Right atrium auricular region (tissue), 2 donors: Measurements from ENCODE around the gene HSPBP1. TPM values are rescaled to one million over a fixed set of nuclear protein-coding genes. Genes with fewer than 3 reads are reported as not detected.

Experiments
- DNase-seq: peaks from one replicate; pipeline ENCODE4 v3.0.0-alpha.2; 2019; ENCODE audit warnings: low spot score
- H3K27ac ChIP-seq, 2 donors: fragments of 200-600 bp; sonication (generic); 1 replicate in 1 of 2; 2 replicates in 1 of 2; pipeline ENCODE4 v1.5.1; 2016 to 2019
- H3K27me3 ChIP-seq, 2 donors: fragments of 200-600 bp; sonication (generic); one replicate each; pipeline versions ENCODE4 v1.5.1 to v1.6.0; 2017 to 2019
- H3K36me3 ChIP-seq: fragments of 200-600 bp; sonication (generic); one replicate; pipeline ENCODE4 v1.5.1; 2016
- H3K4me1 ChIP-seq, 2 donors: fragments of 200-600 bp; sonication (generic); one replicate each; pipeline versions ENCODE4 v1.5.1 to v1.6.0; 2017 to 2019
- H3K4me3 ChIP-seq, 2 donors: fragments of 200-600 bp; sonication (generic); 1 replicate in 1 of 2; 2 replicates in 1 of 2; pipeline ENCODE4 v1.5.1; 2017 to 2019; ENCODE audit warnings: mild to moderate bottlenecking in 1 of 2, moderate library complexity in 1 of 2
- H3K9me3 ChIP-seq, 2 donors: fragments of 200-600 bp; sonication (generic); one replicate each; pipeline ENCODE4 v1.5.1; 2019
- CTCF ChIP-seq, 2 donors: fragments of 200-600 bp; sonication (generic); IDR thresholded peaks; one replicate each; pipeline ENCODE4 v1.5.1; 2019; ENCODE audit warnings: antibody characterized with exemption in 2 of 2
- total RNA-seq, 2 donors: library from RNA; depleted of rRNA; stranded (reverse); fragments of >200 nt; gene quantifications; one replicate each; pipeline ENCODE4 v1.1.0, GENCODE V29; 2016

The HSPBP1 gene
- total RNA-seq, 2 donors from 2014 or later = 29.6 to 35.8 TPM

GRCh38 chr19:55239004-55239403 lies 40.9 kb downstream of the HSPBP1 start:
- no peak overlapping the region for H3K27ac ChIP-seq
- no peaks in the 10 kb centered on the region for H3K27me3 ChIP-seq
- H3K36me3 ChIP-seq = peaks cover 82% of the 10 kb centered on the region

GRCh38 chr19:55238030-55238429 lies 41.9 kb downstream of the HSPBP1 start:
- H3K36me3 ChIP-seq = peaks cover 74% of the 10 kb centered on the region
- no peaks in the 10 kb centered on the region for H3K9me3 ChIP-seq
- TF ChIP-seq CTCF (IDR thresholded peaks at IDR 0.05) = no peak
- no peaks in the 10 kb centered on the region for H3K4me1 ChIP-seq
- H3K27me3 ChIP-seq = no peaks in the 10 kb centered on the region
- DNase-seq = no peak
- no peak overlapping the region for H3K4me3 ChIP-seq
- no peak overlapping the region for H3K27ac ChIP-seq

More at GRCh38 chr19:55239004-55239403, 40.9 kb downstream of the HSPBP1 start:
- no peaks in the 10 kb centered on the region for H3K4me1 ChIP-seq
- no peaks in the 10 kb centered on the region for H3K9me3 ChIP-seq
- no peak overlapping the region for H3K4me3 ChIP-seq
- TF ChIP-seq CTCF (IDR thresholded peaks at IDR 0.05) = no peak
- no peak for DNase-seq

- DNase-seq = no peak
- Histone ChIP-seq H3K4me1 (peaks cover 0 to 14% of the 10 kb centered on the region in 2 donors), H3K36me3 (peaks cover 56% of the 10 kb centered on the region), H3K27ac (no peak overlapping the region), H3K9me3 (no peaks in the 10 kb centered on the region), H3K27me3 (no peaks in the 10 kb centered on the region), H3K4me3 (no peak overlapping the region)
- TF ChIP-seq CTCF (IDR thresholded peaks at IDR 0.05) = no peak
These were observed 46.9 kb downstream of the HSPBP1 start for GRCh38 chr19:55232986-55233385.

GRCh38 chr19:55232286-55232602 lies 47.7 kb downstream of the HSPBP1 start:
- H3K4me1 ChIP-seq = peaks cover 0 to 22% of the 10 kb centered on the region in 2 donors
- no peak overlapping the region for H3K27ac ChIP-seq

GRCh38 chr19:55231391-55232285 lies 48.3 kb downstream of the HSPBP1 start:
- no peak for TF ChIP-seq CTCF (IDR thresholded peaks at IDR 0.05)
- Histone ChIP-seq H3K27me3 (no peaks in the 10 kb centered on the region), H3K4me1 (peaks cover 0 to 23% of the 10 kb centered on the region in 2 donors), H3K9me3 (no peaks in the 10 kb centered on the region), H3K36me3 (peaks cover 43% of the 10 kb centered on the region), H3K4me3 (no peak overlapping the region), H3K27ac (no peak overlapping the region)
- DNase-seq = no peak

More at GRCh38 chr19:55232286-55232602, 47.7 kb downstream of the HSPBP1 start:
- no peak for TF ChIP-seq CTCF (IDR thresholded peaks at IDR 0.05)
- H3K4me3 ChIP-seq = no peak overlapping the region
- H3K27me3 ChIP-seq = no peaks in the 10 kb centered on the region
- no peak for DNase-seq
- H3K9me3 ChIP-seq = no peaks in the 10 kb centered on the region
- H3K36me3 ChIP-seq = peaks cover 49% of the 10 kb centered on the region
